Coronary artery (tissue), 2 donors: ENCODE results near the gene RHOG.
A peak's percentile ranks its signal among the peaks of the same experiment; 100 is the strongest.
"Not testable (repeated sequence)": the region's sequence is repeated elsewhere in the genome, so short reads cannot be mapped to it uniquely, and the experiment has no call there.

Experiments used
- DNase-seq: peaks from one replicate; pipeline ENCODE4 v3.0.0-alpha.2; 2017; ENCODE audit warnings: low spot score
- H3K27ac ChIP-seq, 2 donors: fragments of 200-600 bp; sonication (generic); one replicate each; pipeline ENCODE4 v1.5.1; 2016 to 2019
- H3K4me3 ChIP-seq: fragments of 200-600 bp; sonication (generic); 2 replicates; pipeline ENCODE4 v1.5.1; 2016; ENCODE audit warnings: mild to moderate bottlenecking, moderate library complexity
- TF ChIP-seq, protein P1 (sequence below): fragments of 200-600 bp; sonication (generic); IDR thresholded peaks from one replicate; pipeline ENCODE4 v1.5.1; 2019; ENCODE audit warnings: antibody characterized with exemption

The RHOG gene

GRCh38 chr11:3795131-3796001 lies 45.4 kb downstream of the RHOG start:
- no peak overlapping the region for H3K27ac ChIP-seq
- TF ChIP-seq, protein P1, sequence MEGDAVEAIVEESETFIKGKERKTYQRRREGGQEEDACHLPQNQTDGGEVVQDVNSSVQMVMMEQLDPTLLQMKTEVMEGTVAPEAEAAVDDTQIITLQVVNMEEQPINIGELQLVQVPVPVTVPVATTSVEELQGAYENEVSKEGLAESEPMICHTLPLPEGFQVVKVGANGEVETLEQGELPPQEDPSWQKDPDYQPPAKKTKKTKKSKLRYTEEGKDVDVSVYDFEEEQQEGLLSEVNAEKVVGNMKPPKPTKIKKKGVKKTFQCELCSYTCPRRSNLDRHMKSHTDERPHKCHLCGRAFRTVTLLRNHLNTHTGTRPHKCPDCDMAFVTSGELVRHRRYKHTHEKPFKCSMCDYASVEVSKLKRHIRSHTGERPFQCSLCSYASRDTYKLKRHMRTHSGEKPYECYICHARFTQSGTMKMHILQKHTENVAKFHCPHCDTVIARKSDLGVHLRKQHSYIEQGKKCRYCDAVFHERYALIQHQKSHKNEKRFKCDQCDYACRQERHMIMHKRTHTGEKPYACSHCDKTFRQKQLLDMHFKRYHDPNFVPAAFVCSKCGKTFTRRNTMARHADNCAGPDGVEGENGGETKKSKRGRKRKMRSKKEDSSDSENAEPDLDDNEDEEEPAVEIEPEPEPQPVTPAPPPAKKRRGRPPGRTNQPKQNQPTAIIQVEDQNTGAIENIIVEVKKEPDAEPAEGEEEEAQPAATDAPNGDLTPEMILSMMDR: no peak
- DNase-seq: no peak
- H3K4me3 ChIP-seq: peak overlapping the region; percentile 92

DNA sequence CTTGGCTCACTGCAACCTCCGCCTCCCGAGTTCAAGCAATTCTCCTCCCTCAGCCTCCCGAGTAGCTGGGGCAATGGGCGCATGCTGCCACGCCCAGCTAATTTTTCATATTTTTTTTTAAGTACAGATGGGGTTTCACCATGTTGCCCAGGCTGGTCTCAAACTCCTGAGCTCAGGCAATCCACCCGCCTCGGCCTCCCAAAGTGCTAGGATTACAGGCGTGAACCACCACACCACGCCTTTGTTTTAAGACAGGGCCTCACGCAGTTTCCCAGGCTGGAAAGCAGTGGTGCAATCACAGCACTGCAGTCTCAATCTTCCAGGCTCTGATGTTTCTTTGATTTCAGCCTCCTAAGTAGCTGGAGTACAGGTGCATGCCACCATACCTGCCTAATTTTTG lies 46.4 kb downstream of the RHOG start:
- H3K4me3 ChIP-seq, H3K27ac ChIP-seq, DNase-seq: not testable (repeated sequence)

DNA sequence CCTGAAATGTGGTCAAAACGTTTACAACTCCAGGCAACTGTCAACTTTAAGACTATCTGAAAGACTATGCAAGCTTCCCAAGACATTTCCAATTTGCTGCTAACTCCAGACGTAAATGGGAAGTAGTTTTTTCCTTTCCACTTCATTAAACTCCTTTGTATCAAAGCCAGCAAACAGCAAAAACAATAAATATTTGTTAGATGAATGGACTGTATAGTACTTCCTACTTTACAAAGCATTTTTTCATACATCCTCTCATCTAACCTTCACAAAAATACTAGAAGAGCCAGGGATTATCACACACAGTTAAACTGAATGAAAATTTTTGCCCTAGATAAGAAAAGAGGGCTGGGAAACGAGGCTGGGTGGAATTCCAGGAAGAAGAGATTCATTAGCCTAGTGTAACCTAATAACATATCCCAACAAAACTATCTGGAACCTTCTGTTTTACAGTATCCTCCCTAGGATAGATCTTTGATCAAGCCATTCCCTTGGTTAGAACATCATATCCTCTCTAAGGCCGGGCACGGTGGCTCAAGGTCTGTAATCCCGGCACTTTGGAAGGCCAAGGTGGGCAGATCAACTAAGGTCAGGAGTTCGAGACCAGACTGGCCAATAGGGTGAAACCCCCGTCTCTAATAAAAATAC lies 53.9 kb downstream of the RHOG start:
- Histone ChIP-seq H3K27ac (peak overlapping the region in 1 of 2 donors; percentile 15), H3K4me3 (no peak overlapping the region)
- TF ChIP-seq, protein P1: no peak
- DNase-seq: no peak

- Histone ChIP-seq H3K4me3 (no peak overlapping the region), H3K27ac (no peak overlapping the region)
- TF ChIP-seq, protein P1: no peak
- no peak for DNase-seq
These were observed 57.1 kb downstream of the RHOG start for GRCh38 chr11:3783611-3784010.

GRCh38 chr11:3782963-3783362 lies 57.8 kb downstream of the RHOG start:
- Histone ChIP-seq H3K4me3 (no peak overlapping the region), H3K27ac (no peak overlapping the region)
- no peak for DNase-seq
- TF ChIP-seq, protein P1: no peak

GRCh38 chr11:3781423-3781822 lies 59.3 kb downstream of the RHOG start:
- H3K4me3 ChIP-seq: no peak overlapping the region
- H3K27ac ChIP-seq: no peak overlapping the region
- TF ChIP-seq, protein P1: no peak
- DNase-seq: no peak
